NCI-H226 (cell line): ENCODE data around the gene CCDC71.

Experiments used
- DNase-seq: peaks from one replicate; pipeline ENCODE4 v3.0.0-alpha.2; 2015

Gene CCDC71

GRCh38 chr3:49124991-49125670 lies 41.0 kb downstream of the CCDC71 start:
- no peak for DNase-seq

- no peak for DNase-seq
These were observed 41.9 kb downstream of the CCDC71 start for GRCh38 chr3:49124203-49124602.

DNA sequence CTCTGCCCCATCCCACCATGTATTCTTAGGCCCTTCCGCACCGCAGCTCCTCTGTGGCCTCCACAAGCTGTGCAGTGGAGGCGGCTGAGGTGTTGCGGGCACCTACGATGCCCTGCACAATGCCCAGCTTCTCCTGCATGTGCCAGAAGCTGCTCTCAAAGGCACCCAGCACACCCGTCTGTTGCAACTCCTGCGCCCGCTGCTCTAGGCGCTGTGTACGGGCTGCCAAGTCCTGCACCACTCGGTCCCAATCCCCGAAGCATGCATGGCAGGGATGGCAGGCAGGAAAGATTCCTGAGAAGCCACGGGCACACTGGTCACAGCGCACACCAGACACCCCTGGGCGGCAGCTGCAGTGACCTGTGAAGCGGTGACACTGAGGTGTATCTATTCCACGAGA lies 42.4 kb downstream of the CCDC71 start:
- DNase-seq, result no peak

GRCh38 chr3:49122886-49123545 lies 43.1 kb downstream of the CCDC71 start:
- DNase-seq, result no peak

DNA sequence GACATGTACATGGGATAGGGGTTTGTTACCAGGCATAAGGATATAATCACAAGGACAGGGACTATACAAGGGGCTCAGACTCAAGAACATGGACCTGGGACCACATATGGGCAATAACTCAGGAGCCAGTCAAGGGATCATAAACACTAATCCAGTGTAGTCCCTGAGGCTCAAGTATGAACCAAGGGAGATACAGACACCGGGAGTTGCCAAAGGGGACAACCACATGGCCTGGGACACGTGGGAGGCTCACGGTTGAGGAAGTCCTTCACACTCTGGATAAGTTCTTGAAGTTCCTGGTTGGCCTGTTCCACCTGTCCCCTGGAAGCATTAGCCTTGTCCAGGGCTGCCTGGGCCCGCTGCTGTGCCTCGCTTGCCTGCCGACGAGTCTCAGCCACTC lies 43.7 kb downstream of the CCDC71 start:
- no peak for DNase-seq

GRCh38 chr3:49122022-49122421 lies 44.1 kb downstream of the CCDC71 start:
- DNase-seq, result no peak

- no peak for DNase-seq
These were observed 44.9 kb downstream of the CCDC71 start for GRCh38 chr3:49121132-49121736.

DNA sequence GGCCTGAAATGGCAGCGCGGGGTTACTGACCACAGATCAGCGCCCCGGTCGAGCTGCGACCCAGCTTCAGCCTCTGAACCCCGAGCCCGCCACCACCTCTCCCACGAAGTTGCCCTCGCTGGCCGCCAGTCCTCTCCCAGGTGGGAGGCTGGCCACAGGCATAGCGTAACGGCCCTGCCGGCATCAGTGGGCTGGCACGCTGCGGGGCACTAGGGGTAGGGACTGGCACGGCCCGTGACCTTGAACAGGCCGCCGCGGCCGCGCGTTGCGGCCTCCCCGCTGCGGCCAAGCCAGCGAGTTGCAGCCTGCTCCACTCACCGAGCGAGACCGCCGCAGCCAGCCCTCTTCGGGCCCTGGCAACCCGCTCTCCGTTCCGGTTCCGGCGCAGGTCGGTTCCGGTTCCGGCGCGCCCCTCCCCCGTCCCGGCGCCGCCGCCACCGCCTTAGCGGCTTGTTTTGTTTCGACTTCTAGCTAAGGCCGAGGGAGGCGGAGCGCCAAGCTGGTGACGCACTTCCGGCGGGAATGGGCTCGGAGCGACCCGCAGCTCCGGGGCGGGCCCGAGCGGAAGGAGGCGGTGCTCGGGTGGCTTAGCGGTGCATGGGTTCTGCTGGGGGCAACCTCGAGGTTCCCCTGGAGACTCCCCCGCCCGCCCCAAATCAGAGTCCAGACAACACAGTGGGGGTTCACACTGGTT lies 45.5 kb downstream of the CCDC71 start, which contains the start of gene USP19:
Gene USP19, minus strand, starts transcription at position 386 of the 694 bp plus-strand sequence. CDS start 1,678 bp downstream, outside the sequence.
- peak; percentile 91 for DNase-seq

DNA sequence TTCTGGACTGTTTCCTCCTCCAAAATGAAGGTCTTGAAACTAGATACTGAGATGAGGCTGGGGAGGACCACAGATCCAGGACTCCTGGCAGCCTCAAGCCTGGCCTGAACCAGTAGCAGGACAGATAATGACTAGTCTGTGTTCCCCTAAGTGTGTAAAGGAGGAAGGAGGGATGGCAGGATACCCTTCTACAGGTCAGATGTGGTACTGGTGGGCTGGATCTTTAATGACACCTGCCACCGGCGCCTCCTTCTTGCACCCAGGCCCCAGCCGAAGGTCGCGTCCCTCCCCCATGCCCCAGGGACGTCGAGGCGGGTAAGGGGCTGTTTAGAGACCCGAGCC lies 46.1 kb downstream of the CCDC71 start:
- no peak for DNase-seq

DNA sequence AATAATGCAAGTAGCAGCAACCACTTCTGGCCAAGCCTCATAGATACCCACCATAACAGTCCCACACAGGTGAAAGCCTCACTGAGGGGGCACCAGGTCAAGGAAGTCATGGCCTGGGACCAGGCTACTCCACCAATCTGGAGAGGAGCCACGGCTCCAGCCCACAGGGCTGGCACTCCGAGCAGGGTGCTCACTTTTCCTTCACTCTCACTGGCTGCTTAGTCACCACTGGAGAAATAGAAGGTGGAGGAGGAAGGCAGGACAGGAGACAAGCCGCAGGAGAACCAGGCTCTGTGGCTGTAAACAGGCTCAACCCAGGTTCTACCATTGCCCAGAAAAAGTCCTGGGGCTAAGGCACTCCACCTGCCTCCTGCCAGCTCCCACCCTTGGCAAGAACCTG lies 46.7 kb downstream of the CCDC71 start:
- no peak for DNase-seq

DNA sequence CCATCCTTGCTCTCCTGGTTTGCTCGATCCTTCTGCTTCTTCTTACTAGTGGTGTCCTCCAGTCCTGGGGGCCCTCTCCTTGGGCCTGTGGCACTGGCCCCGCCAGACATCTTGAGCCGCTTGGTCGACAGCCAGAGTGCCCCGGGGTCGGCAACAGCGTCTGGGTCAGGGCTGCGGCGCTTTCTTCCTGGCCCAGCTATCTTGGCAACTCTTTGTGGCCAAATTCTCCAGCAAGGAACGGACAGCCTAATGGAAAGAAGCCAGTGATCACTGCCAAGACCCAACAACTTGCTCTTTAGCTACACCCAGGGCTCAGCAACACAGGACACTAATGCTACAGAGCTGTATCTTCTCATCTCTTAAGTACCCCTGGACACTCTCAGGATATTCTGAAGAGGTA lies 47.1 kb downstream of the CCDC71 start:
- no peak for DNase-seq
